ENCODE measurements around the gene C1S. TPM values are rescaled to one million over a fixed set of nuclear protein-coding genes. Genes with fewer than 3 reads are reported as not detected.

The C1S gene
- total and polyA plus RNA-seq, 9 of the 15 experiments (the other 6 are each of a cell fraction or from before 2014, with no cell fraction given) = 0.08 to 0.84 (median 0.27) TPM

DNA sequence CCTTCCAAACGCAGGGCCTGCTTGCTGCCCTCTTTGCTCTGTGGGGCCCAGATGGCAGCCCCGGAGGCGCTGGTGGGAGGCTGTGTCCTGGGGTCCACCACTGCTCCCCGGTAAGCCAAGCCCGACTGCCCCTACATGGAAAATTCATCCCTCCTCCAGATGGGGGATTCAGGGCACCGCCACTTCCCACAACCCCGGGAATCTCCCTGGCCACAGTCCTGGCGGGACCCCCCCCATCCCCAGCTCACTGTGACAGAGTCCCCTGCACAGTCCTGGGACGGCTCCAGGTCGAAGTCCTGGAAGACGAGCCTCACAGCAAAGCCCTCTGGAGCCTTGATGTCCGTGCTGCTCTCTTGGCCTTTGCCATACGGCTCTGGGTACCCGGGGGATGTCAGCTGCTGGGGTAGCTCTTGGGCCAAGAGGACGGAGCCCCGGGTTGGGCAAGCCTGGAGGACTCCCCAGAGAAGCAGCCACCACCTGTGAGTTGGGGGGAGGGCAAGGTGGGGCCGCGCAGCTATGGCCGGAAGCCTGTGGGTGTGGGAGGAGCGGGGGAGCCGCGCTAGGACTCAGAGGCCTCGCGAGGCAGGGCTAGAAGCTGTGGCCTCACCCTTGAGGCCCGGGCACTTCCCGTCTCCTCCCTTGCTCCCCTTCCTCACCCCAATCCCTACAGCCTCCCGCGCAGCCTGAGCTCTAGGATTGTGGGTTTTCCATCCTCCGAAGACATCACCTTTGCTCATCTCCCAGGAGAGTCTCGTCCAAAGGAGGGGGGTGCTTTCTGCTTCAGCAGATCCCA lies 47.7 kb downstream of the C1S start (continued):
- TF ChIP-seq, protein P1, sequence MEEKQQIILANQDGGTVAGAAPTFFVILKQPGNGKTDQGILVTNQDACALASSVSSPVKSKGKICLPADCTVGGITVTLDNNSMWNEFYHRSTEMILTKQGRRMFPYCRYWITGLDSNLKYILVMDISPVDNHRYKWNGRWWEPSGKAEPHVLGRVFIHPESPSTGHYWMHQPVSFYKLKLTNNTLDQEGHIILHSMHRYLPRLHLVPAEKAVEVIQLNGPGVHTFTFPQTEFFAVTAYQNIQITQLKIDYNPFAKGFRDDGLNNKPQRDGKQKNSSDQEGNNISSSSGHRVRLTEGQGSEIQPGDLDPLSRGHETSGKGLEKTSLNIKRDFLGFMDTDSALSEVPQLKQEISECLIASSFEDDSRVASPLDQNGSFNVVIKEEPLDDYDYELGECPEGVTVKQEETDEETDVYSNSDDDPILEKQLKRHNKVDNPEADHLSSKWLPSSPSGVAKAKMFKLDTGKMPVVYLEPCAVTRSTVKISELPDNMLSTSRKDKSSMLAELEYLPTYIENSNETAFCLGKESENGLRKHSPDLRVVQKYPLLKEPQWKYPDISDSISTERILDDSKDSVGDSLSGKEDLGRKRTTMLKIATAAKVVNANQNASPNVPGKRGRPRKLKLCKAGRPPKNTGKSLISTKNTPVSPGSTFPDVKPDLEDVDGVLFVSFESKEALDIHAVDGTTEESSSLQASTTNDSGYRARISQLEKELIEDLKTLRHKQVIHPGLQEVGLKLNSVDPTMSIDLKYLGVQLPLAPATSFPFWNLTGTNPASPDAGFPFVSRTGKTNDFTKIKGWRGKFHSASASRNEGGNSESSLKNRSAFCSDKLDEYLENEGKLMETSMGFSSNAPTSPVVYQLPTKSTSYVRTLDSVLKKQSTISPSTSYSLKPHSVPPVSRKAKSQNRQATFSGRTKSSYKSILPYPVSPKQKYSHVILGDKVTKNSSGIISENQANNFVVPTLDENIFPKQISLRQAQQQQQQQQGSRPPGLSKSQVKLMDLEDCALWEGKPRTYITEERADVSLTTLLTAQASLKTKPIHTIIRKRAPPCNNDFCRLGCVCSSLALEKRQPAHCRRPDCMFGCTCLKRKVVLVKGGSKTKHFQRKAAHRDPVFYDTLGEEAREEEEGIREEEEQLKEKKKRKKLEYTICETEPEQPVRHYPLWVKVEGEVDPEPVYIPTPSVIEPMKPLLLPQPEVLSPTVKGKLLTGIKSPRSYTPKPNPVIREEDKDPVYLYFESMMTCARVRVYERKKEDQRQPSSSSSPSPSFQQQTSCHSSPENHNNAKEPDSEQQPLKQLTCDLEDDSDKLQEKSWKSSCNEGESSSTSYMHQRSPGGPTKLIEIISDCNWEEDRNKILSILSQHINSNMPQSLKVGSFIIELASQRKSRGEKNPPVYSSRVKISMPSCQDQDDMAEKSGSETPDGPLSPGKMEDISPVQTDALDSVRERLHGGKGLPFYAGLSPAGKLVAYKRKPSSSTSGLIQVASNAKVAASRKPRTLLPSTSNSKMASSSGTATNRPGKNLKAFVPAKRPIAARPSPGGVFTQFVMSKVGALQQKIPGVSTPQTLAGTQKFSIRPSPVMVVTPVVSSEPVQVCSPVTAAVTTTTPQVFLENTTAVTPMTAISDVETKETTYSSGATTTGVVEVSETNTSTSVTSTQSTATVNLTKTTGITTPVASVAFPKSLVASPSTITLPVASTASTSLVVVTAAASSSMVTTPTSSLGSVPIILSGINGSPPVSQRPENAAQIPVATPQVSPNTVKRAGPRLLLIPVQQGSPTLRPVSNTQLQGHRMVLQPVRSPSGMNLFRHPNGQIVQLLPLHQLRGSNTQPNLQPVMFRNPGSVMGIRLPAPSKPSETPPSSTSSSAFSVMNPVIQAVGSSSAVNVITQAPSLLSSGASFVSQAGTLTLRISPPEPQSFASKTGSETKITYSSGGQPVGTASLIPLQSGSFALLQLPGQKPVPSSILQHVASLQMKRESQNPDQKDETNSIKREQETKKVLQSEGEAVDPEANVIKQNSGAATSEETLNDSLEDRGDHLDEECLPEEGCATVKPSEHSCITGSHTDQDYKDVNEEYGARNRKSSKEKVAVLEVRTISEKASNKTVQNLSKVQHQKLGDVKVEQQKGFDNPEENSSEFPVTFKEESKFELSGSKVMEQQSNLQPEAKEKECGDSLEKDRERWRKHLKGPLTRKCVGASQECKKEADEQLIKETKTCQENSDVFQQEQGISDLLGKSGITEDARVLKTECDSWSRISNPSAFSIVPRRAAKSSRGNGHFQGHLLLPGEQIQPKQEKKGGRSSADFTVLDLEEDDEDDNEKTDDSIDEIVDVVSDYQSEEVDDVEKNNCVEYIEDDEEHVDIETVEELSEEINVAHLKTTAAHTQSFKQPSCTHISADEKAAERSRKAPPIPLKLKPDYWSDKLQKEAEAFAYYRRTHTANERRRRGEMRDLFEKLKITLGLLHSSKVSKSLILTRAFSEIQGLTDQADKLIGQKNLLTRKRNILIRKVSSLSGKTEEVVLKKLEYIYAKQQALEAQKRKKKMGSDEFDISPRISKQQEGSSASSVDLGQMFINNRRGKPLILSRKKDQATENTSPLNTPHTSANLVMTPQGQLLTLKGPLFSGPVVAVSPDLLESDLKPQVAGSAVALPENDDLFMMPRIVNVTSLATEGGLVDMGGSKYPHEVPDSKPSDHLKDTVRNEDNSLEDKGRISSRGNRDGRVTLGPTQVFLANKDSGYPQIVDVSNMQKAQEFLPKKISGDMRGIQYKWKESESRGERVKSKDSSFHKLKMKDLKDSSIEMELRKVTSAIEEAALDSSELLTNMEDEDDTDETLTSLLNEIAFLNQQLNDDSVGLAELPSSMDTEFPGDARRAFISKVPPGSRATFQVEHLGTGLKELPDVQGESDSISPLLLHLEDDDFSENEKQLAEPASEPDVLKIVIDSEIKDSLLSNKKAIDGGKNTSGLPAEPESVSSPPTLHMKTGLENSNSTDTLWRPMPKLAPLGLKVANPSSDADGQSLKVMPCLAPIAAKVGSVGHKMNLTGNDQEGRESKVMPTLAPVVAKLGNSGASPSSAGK (IDR thresholded peaks at IDR 0.05) = peak; percentile 56
- TF ChIP-seq POLR2AphosphoS5 (IDR thresholded peaks at IDR 0.05; ENCODE audit: control insufficient read depth, insufficient read depth, low read depth, low read length) (peak; percentile 63), RREB1 (CRISPR knock-in tag; IDR thresholded peaks at IDR 0.05) (no peak), ZNF740 (CRISPR knock-in tag; IDR thresholded peaks at IDR 0.05) (no peak; the same call in 1 of the 2 replicates), ZNF740 (tag; IDR thresholded peaks at IDR 0.05) (no peak), PURB (CRISPR knock-in tag; IDR thresholded peaks at IDR 0.05; ENCODE audit: low read depth) (no peak), ZSCAN29 (IDR thresholded peaks at IDR 0.05) (no peak), ZNF431 (CRISPR knock-in tag; IDR thresholded peaks at IDR 0.05) (no peak)

Data from K562 (cell line).